Activated naive CD4-positive, alpha-beta T cell treated with Interleukin-2 at 50 U/mL for 16 hours (primary cell): ENCODE measurements around the gene CD37.

ENCODE experiments used
- DNase-seq: peaks from one replicate; pipeline ENCODE4 v3.0.0-alpha.2; 2020

Gene CD37

GRCh38 chr19:49383599-49383998 is 48.4 kb downstream of the CD37 start:
- DNase-seq = no peak

DNA sequence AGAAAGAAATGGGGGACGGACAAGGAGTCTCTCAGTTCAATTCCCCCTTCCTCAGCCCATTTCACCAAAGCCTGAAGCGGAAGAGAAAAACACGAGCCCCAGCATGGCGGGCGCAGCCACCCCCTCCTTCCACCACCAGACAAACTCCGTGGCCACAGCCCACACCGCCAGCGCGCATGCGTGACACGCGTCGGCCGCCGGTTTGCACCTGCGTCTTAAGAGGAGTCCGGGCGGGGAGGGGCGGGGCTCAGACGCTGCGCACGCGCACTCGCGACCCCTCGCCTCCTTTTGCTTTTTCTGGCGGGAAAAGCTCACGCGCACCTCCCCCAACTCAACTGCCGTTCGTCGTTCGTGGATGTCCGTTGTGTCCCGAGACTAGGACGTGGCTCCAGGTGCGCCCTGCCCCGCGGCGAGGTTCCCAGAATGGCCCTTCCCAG is 52.7 kb downstream of the CD37 start, which contains the start of gene KASH5:
KASH5 (plus strand) TSS at position 314 of the 437 bp plus-strand sequence. CDS start 2,635 bp downstream, outside the sequence.
- DNase-seq = peak; percentile 81

- no peak for DNase-seq
Observed at GRCh38 chr19:49389406-49389805, 54.2 kb downstream of the CD37 start.
